ENCODE data around the gene HECW1. TPM values are rescaled to one million over a fixed set of nuclear protein-coding genes. Genes with fewer than 3 reads are reported as not detected.
"Not testable (repeated sequence)": the region's sequence is repeated elsewhere in the genome, so short reads cannot be mapped to it uniquely, and the experiment has no call there.

Gene HECW1
- total RNA-seq, 1 experiment from 2014 or later = 2.7 TPM

DNA sequence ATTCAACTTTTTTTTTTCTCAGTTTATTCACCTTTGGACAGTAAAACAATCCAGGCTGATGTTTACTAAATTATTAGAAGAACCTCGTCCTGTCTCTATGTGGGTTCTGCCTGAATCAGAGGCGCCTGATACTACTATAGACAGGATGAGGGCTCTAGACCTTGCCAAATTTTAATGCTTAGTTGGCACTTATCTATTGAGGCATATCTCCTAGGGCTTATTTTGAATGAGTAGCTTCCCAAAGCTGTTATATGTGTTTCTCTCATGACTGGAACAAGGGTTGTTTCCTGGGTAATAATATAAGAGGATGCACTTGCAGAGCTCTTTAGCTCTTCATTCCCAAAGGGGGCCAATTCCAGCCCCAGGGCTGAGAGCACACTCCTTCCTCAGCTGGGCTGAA is 23.6 kb downstream of the HECW1 start:
- no peak for DNase-seq
- Histone ChIP-seq H3K9me3 (ENCODE audit: insufficient read depth, low read depth) (no peaks in the 10 kb centered on the region), H3K4me1 (replicated peaks; ENCODE audit: insufficient read depth) (no peaks in the 10 kb centered on the region), H3K9me2 (ENCODE audit: insufficient read depth) (no peaks in the 10 kb centered on the region), H3F3A (ENCODE audit: insufficient read depth, low read depth) (no peaks in the 10 kb centered on the region), H3K4me2 (no peak overlapping the region), H3K36me3 (ENCODE audit: low read depth) (no peaks in the 10 kb centered on the region), H3K27ac (no peak overlapping the region), H2AFZ (no peak overlapping the region), H3K79me2 (ENCODE audit: low read depth) (no peaks in the 10 kb centered on the region), H4K20me1 (ENCODE audit: insufficient read depth) (no peaks in the 10 kb centered on the region), H3K27me3 (ENCODE audit: insufficient read depth, low read depth) (peaks cover 27% of the 10 kb centered on the region), H3K4me3 (no peak overlapping the region)
- ChIA-PET CTCF (no interaction called here), POLR2A (ENCODE audit: unreplicated experiment) (no interaction called here)
- no peak for TF ChIP-seq EZH2 (IDR thresholded peaks at IDR 0.05; ENCODE audit: low read depth)
- TF ChIP-seq, protein P1, sequence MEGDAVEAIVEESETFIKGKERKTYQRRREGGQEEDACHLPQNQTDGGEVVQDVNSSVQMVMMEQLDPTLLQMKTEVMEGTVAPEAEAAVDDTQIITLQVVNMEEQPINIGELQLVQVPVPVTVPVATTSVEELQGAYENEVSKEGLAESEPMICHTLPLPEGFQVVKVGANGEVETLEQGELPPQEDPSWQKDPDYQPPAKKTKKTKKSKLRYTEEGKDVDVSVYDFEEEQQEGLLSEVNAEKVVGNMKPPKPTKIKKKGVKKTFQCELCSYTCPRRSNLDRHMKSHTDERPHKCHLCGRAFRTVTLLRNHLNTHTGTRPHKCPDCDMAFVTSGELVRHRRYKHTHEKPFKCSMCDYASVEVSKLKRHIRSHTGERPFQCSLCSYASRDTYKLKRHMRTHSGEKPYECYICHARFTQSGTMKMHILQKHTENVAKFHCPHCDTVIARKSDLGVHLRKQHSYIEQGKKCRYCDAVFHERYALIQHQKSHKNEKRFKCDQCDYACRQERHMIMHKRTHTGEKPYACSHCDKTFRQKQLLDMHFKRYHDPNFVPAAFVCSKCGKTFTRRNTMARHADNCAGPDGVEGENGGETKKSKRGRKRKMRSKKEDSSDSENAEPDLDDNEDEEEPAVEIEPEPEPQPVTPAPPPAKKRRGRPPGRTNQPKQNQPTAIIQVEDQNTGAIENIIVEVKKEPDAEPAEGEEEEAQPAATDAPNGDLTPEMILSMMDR (conservative IDR thresholded peaks at IDR 0.05) = no peak
- intact Hi-C loops (cut with micrococcal nuclease; ENCODE audit: unreplicated experiment) = no loop called here
- BruUV-seq (replicated peaks) = no TSS peak

- H3F3A ChIP-seq (ENCODE audit: insufficient read depth, low read depth); POLR2A ChIA-PET (ENCODE audit: unreplicated experiment); DNase-seq; intact Hi-C loops (cut with micrococcal nuclease; ENCODE audit: unreplicated experiment); CTCF ChIA-PET; BruUV-seq (replicated peaks); H3K4me2 ChIP-seq; H3K4me3 ChIP-seq; H3K79me2 ChIP-seq (ENCODE audit: low read depth); H3K4me1 ChIP-seq (replicated peaks; ENCODE audit: insufficient read depth); H3K9me3 ChIP-seq (ENCODE audit: insufficient read depth, low read depth); H3K36me3 ChIP-seq (ENCODE audit: low read depth); H2AFZ ChIP-seq; H3K9me2 ChIP-seq (ENCODE audit: insufficient read depth); H4K20me1 ChIP-seq (ENCODE audit: insufficient read depth); H3K27ac ChIP-seq: not testable (repeated sequence)
- peaks cover 36% of the 10 kb centered on the region for H3K27me3 ChIP-seq (ENCODE audit: insufficient read depth, low read depth)
Observed at GRCh38 chr7:43137121-43137744, 24.8 kb downstream of the HECW1 start.

GRCh38 chr7:43137811-43138210 is 25.4 kb downstream of the HECW1 start:
- no peaks in the 10 kb centered on the region for H4K20me1 ChIP-seq (ENCODE audit: insufficient read depth)
- TF ChIP-seq EZH2 (IDR thresholded peaks at IDR 0.05; ENCODE audit: low read depth) = no peak
- TF ChIP-seq, protein P1 (conservative IDR thresholded peaks at IDR 0.05) = no peak
- no peaks in the 10 kb centered on the region for H3K9me2 ChIP-seq (ENCODE audit: insufficient read depth)
- peaks cover 38% of the 10 kb centered on the region for H3K27me3 ChIP-seq (ENCODE audit: insufficient read depth, low read depth)
- BruUV-seq (replicated peaks) = no TSS peak
- H3K4me3 ChIP-seq = no peak overlapping the region
- H2AFZ ChIP-seq = no peak overlapping the region
- DNase-seq = no peak
- ChIA-PET CTCF (no interaction called here), POLR2A (ENCODE audit: unreplicated experiment) (no interaction called here)
- intact Hi-C loops (cut with micrococcal nuclease; ENCODE audit: unreplicated experiment) = no loop called here
- no peak overlapping the region for H3K27ac ChIP-seq
- no peak overlapping the region for H3K4me2 ChIP-seq
- no peaks in the 10 kb centered on the region for H3K4me1 ChIP-seq (replicated peaks; ENCODE audit: insufficient read depth)
- no peaks in the 10 kb centered on the region for H3F3A ChIP-seq (ENCODE audit: insufficient read depth, low read depth)
- no peaks in the 10 kb centered on the region for H3K79me2 ChIP-seq (ENCODE audit: low read depth)
- no peaks in the 10 kb centered on the region for H3K9me3 ChIP-seq (ENCODE audit: insufficient read depth, low read depth)
- H3K36me3 ChIP-seq (ENCODE audit: low read depth) = no peaks in the 10 kb centered on the region

DNA sequence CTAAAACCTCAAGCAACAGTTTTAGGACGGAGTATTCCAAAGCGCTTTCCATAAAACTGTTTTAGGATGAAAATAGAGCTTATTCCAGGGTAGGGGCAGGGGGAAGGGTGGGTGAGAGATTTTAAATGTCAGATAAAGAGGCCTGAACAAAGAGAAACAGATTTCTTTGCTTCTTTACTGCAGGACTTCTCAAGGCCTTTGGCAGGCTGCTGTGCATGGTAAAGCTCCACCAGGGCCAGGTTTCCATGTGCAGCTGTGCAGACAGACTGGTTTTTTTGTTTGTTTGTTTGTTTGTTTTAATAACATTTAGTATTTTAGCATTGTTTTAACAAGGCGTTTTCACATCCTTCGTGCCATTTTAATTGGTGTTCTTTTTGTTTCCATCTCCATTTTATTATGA is 26.3 kb downstream of the HECW1 start:
- no peak overlapping the region for H3K27ac ChIP-seq
- no peak overlapping the region for H3K4me2 ChIP-seq
- no TSS peak for BruUV-seq (replicated peaks)
- no peaks in the 10 kb centered on the region for H3F3A ChIP-seq (ENCODE audit: insufficient read depth, low read depth)
- H3K36me3 ChIP-seq (ENCODE audit: low read depth) = no peaks in the 10 kb centered on the region
- ChIA-PET CTCF (interaction anchor here (0.6 kb wide), 1 partner anchor 496 kb away, joined by 4 read pairs; no protein-coding TSS in a partner anchor), POLR2A (ENCODE audit: unreplicated experiment) (no interaction called here)
- no peaks in the 10 kb centered on the region for H3K79me2 ChIP-seq (ENCODE audit: low read depth)
- no peaks in the 10 kb centered on the region for H3K9me3 ChIP-seq (ENCODE audit: insufficient read depth, low read depth)
- no peaks in the 10 kb centered on the region for H3K9me2 ChIP-seq (ENCODE audit: insufficient read depth)
- no peak overlapping the region for H3K4me3 ChIP-seq
- no peaks in the 10 kb centered on the region for H4K20me1 ChIP-seq (ENCODE audit: insufficient read depth)
- H3K27me3 ChIP-seq (ENCODE audit: insufficient read depth, low read depth) = peaks cover 38% of the 10 kb centered on the region
- TF ChIP-seq, protein P1 (conservative IDR thresholded peaks at IDR 0.05) = no peak
- no peak for TF ChIP-seq EZH2 (IDR thresholded peaks at IDR 0.05; ENCODE audit: low read depth)
- intact Hi-C loops (cut with micrococcal nuclease; ENCODE audit: unreplicated experiment) = no loop called here
- no peak overlapping the region for H2AFZ ChIP-seq
- DNase-seq = no peak
- H3K4me1 ChIP-seq (replicated peaks; ENCODE audit: insufficient read depth) = no peaks in the 10 kb centered on the region

Data from PC-9 (cell line).